PC-3 (cell line): ENCODE data around the gene AMPD3.
"Not testable (repeated sequence)": the region's sequence is repeated elsewhere in the genome, so short reads cannot be mapped to it uniquely, and the experiment has no call there.

Experiments used
- CTCF ChIP-seq: fragments of 300-600 bp; sonication (generic); conservative IDR thresholded peaks from 2 replicates; pipeline ENCODE4 v1.5.1; 2017; ENCODE audit warnings: antibody characterized with exemption, low read depth, mild to moderate bottlenecking, low read length
- EZH2 ChIP-seq: fragments of 300-600 bp; sonication (generic); IDR thresholded peaks from one replicate; pipeline ENCODE4 v1.6.1; 2017; ENCODE audit warnings: antibody characterized with exemption, mild to moderate bottlenecking, low read length; ENCODE audit not compliant: unreplicated experiment

- not testable (repeated sequence) for TF ChIP-seq CTCF, EZH2
Measured at GRCh38 chr11:10436683-10437082, 18.4 kb upstream of the AMPD3 start.
